HepG2 (cell line): ENCODE results near the gene GABRR2. TPM values are rescaled to one million over a fixed set of nuclear protein-coding genes. Genes with fewer than 3 reads are reported as not detected.
A peak's percentile ranks its signal among the peaks of the same experiment; 100 is the strongest.

Experiments
- ARID5B ChIP-seq: IDR thresholded peaks from 2 replicates; pipeline ENCODE4 v1.4.0; 2020; ENCODE audit warnings: mild to moderate bottlenecking, missing genetic modification reagents
- ATF7 ChIP-seq, 2 experiments: fragments of 450-650 bp in 1 of 2; sonication (generic) in 1 of 2; formaldehyde crosslinking in 1 of 2; IDR thresholded peaks; 2 replicates each; pipeline versions ENCODE4 v1.4.0 to v1.6.1; 2016 to 2020; ENCODE audit warnings: antibody characterized with exemption in 1 of 2, mild to moderate bottlenecking in 1 of 2, missing genetic modification reagents in 1 of 2
- ERF ChIP-seq: IDR thresholded peaks from 2 replicates; pipeline ENCODE4 v1.6.1; 2018; ENCODE audit warnings: missing biosample characterization, missing genetic modification reagents
- EZH2 ChIP-seq: conservative IDR thresholded peaks from 2 replicates; pipeline ENCODE4 v1.6.1; 2012; ENCODE audit warnings: mild to moderate bottlenecking, low read depth, low read length, moderate library complexity
- KAT2B ChIP-seq: fragments of 150-350 bp; IDR thresholded peaks from 2 replicates; pipeline ENCODE4 v1.6.1; 2014; ENCODE audit warnings: low read depth, low read length, borderline replicate concordance
- MATR3 ChIP-seq: sonication (generic); formaldehyde crosslinking; IDR thresholded peaks from 2 replicates; pipeline ENCODE4 v1.4.0; 2020; ENCODE audit warnings: missing genetic modification reagents
- NFIC ChIP-seq: IDR thresholded peaks from 2 replicates; pipeline ENCODE4 v1.6.1; 2012; ENCODE audit warnings: mild to moderate bottlenecking, low read length, inconsistent platforms
- PITX1 ChIP-seq: sonication (generic); formaldehyde crosslinking; IDR thresholded peaks from 2 replicates; pipeline ENCODE4 v1.5.1; 2020; ENCODE audit warnings: mild to moderate bottlenecking, missing genetic modification reagents
- RBAK ChIP-seq: sonication (generic); formaldehyde crosslinking; IDR thresholded peaks from 2 replicates; pipeline ENCODE4 v1.5.1; 2020; ENCODE audit warnings: mild to moderate bottlenecking, missing genetic modification reagents
- SMC3 ChIP-seq: IDR thresholded peaks from 2 replicates; pipeline ENCODE4 v1.6.1; 2011; ENCODE audit warnings: low read length, improper control_type of control experiment
- ZBTB39 ChIP-seq: sonication (generic); formaldehyde crosslinking; IDR thresholded peaks from 2 replicates; pipeline ENCODE4 v1.5.0; 2020; ENCODE audit warnings: missing genetic modification reagents
- ZHX1 ChIP-seq: sonication (generic); formaldehyde crosslinking; IDR thresholded peaks from 2 replicates; pipeline ENCODE4 v1.8.1; 2022; ENCODE audit warnings: low read depth, mild to moderate bottlenecking, missing genetic modification reagents
- ZNF451 ChIP-seq: sonication (generic); formaldehyde crosslinking; IDR thresholded peaks from 2 replicates; pipeline ENCODE4 v1.5.0; 2020; ENCODE audit warnings: mild to moderate bottlenecking, missing genetic modification reagents
- ZNF468 ChIP-seq: sonication (generic); formaldehyde crosslinking; IDR thresholded peaks from 2 replicates; pipeline ENCODE4 v1.8.0; 2022; ENCODE audit warnings: mild to moderate bottlenecking, moderate library complexity, missing genetic modification reagents
- ZNF83 ChIP-seq: sonication (generic); formaldehyde crosslinking; IDR thresholded peaks from 2 replicates; pipeline ENCODE4 v1.4.0; 2020; ENCODE audit warnings: missing genetic modification reagents, mild to moderate bottlenecking, borderline replicate concordance
- ZNF879 ChIP-seq: sonication (generic); formaldehyde crosslinking; IDR thresholded peaks from 2 replicates; pipeline ENCODE4 v1.8.1; 2023; ENCODE audit warnings: missing genetic modification reagents
- ZUFSP ChIP-seq: sonication (generic); formaldehyde crosslinking; IDR thresholded peaks from 2 replicates; pipeline ENCODE4 v1.9.0; 2021; ENCODE audit warnings: missing genetic modification reagents, mild to moderate bottlenecking, borderline replicate concordance
- polyA plus RNA-seq, 8 experiments: library from polyadenylated mRNA; depleted of rRNA in 3 of 8; stranded (reverse) in 7 of 8; unstranded in 1 of 8; fragments of >200 nt; fragmentation: Illumina TruSeq in 4 of 8; extraction: Trizol in 4 of 8; gene quantifications; 2 replicates each; pipeline versions ENCODE4 v1.2.1 to v1.2.3, GENCODE V29; 2011 to 2016; ENCODE audit warnings: low read depth in 4 of 8, missing spikeins in 1 of 8, mixed read lengths in 1 of 8; ENCODE audit not compliant: insufficient read depth in 1 of 8
- total RNA-seq, 5 experiments: library from RNA; depleted of rRNA; stranded (reverse); fragments of >200 nt; fragmentation: Illumina TruSeq; extraction: Trizol; gene quantifications; 2 replicates each; pipeline ENCODE4 v1.2.3, GENCODE V29; 2016; ENCODE audit warnings: low read depth in 1 of 5

The GABRR2 gene
- total and polyA plus RNA-seq, 2 of the 13 experiments (the other 11 are each of a cell fraction or from before 2014, with no cell fraction given), result 0.13 TPM; not detected in 1

- TF ChIP-seq ZBTB39 (CRISPR knock-in tag) (no peak), KAT2B (no peak), NFIC (no peak), ZHX1 (peak; percentile 80; the same call in 1 of the 2 replicates), ZNF83 (CRISPR knock-in tag) (no peak), PITX1 (CRISPR knock-in tag) (no peak), ZNF468 (0 out of 2 replicates have a peak, but pooled peaks have one; percentile 76), MATR3 (CRISPR knock-in tag) (no peak), ZUFSP (CRISPR knock-in tag) (no peak), RBAK (CRISPR knock-in tag) (no peak), SMC3 (no peak), ZNF879 (peak; percentile 35; the same call in 1 of the 2 replicates), ZNF451 (CRISPR knock-in tag) (peak; percentile 46; the same call in 1 of the 2 replicates), EZH2 (no peak), ARID5B (CRISPR knock-in tag) (peak; percentile 54), ATF7 (IDR thresholded peaks at IDR 0.05) (no peak), ATF7 (CRISPR knock-in tag; IDR thresholded peaks at IDR 0.05) (no peak), ERF (CRISPR knock-in tag) (no peak)
Measured at GRCh38 chr6:89352278-89353117, 37.4 kb upstream of the GABRR2 start, which contains the start of gene UBE2J1 (continued).
